ENCODE results near the gene KCNAB2. TPM values are rescaled to one million over a fixed set of nuclear protein-coding genes. Genes with fewer than 3 reads are reported as not detected.

Gene KCNAB2
- total and polyA plus RNA-seq, 4 donors = 1.8 to 5.9 (median 4.5) TPM

DNA sequence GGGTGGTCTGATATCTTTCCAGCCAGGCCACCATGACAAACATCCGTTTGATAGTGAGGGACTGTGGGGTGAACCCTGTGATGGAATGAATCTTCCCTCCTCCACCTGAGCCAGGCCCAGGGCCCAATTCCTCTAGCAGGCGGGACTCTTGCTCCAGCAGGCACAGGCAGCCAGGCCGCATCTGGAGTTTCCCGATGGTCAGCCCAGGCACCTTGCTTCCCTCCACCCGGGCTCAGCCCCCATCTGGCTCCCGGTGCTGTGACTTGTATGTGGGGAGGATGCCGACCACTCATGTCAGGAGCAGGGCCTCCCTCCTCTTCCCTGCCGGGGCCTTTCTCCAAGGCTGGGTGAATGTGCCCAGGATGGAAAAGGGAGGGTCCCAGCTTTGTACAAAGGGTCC is 21.0 kb downstream of the KCNAB2 start:
- no peak for TF ChIP-seq HNF4A (conservative IDR thresholded peaks at IDR 0.05)
- no peak for TF ChIP-seq NR2F2 (IDR thresholded peaks at IDR 0.05)
- no peak for TF ChIP-seq GABPA (IDR thresholded peaks at IDR 0.05 in 1 of 2, conservative IDR thresholded peaks at IDR 0.05 in 1 of 2)
- TF ChIP-seq SP1 (IDR thresholded peaks at IDR 0.05) = no peak
- no peak for TF ChIP-seq RXRA (IDR thresholded peaks at IDR 0.05)
- TF ChIP-seq TAF1 (conservative IDR thresholded peaks at IDR 0.05) = no peak
- TF ChIP-seq JUND (IDR thresholded peaks at IDR 0.05) = no peak
- TF ChIP-seq, protein P1, sequence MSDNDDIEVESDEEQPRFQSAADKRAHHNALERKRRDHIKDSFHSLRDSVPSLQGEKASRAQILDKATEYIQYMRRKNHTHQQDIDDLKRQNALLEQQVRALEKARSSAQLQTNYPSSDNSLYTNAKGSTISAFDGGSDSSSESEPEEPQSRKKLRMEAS (IDR thresholded peaks at IDR 0.05) = no peak
- TF ChIP-seq, protein P2, sequence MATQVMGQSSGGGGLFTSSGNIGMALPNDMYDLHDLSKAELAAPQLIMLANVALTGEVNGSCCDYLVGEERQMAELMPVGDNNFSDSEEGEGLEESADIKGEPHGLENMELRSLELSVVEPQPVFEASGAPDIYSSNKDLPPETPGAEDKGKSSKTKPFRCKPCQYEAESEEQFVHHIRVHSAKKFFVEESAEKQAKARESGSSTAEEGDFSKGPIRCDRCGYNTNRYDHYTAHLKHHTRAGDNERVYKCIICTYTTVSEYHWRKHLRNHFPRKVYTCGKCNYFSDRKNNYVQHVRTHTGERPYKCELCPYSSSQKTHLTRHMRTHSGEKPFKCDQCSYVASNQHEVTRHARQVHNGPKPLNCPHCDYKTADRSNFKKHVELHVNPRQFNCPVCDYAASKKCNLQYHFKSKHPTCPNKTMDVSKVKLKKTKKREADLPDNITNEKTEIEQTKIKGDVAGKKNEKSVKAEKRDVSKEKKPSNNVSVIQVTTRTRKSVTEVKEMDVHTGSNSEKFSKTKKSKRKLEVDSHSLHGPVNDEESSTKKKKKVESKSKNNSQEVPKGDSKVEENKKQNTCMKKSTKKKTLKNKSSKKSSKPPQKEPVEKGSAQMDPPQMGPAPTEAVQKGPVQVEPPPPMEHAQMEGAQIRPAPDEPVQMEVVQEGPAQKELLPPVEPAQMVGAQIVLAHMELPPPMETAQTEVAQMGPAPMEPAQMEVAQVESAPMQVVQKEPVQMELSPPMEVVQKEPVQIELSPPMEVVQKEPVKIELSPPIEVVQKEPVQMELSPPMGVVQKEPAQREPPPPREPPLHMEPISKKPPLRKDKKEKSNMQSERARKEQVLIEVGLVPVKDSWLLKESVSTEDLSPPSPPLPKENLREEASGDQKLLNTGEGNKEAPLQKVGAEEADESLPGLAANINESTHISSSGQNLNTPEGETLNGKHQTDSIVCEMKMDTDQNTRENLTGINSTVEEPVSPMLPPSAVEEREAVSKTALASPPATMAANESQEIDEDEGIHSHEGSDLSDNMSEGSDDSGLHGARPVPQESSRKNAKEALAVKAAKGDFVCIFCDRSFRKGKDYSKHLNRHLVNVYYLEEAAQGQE (IDR thresholded peaks at IDR 0.05) = no peak
- TF ChIP-seq EGR1 (IDR thresholded peaks at IDR 0.05; ENCODE audit: low read depth in 2 of 2) = no peak
- TF ChIP-seq FOXA2 (IDR thresholded peaks at IDR 0.05) = no peak
- 84% methylated on average over 8 of the region's 8 CpGs for WGBS
- no peaks in the 10 kb centered on the region for H3K36me3 ChIP-seq (ENCODE audit: control insufficient read depth in 4 of 4, insufficient read depth in 3 of 4, low read depth in 1 of 4, low read length in 3 of 4)

DNA sequence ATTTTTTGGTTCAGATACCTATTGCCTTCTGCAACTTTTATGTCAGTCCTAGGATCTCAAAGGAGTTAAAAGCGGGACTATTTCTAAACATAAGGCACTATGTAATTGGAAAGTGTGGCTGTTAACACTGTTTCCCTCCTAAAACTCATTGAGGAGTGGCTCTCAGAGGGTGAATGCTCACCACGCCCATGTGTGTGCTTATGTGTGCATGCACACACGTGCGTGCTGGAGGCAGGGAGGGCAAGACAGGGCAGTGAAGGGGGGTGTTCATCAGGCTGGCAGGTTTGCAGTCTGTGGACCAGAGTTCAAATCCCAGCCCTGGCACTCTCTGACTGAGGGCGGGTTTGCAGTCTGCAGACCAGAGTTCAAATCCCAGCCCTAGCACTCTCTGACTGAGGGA is 22.4 kb downstream of the KCNAB2 start:
- no peak for TF ChIP-seq TAF1 (conservative IDR thresholded peaks at IDR 0.05)
- no peak for TF ChIP-seq EGR1 (IDR thresholded peaks at IDR 0.05; ENCODE audit: low read depth in 2 of 2)
- TF ChIP-seq YY1 (IDR thresholded peaks at IDR 0.05) = no peak
- TF ChIP-seq, protein P3, sequence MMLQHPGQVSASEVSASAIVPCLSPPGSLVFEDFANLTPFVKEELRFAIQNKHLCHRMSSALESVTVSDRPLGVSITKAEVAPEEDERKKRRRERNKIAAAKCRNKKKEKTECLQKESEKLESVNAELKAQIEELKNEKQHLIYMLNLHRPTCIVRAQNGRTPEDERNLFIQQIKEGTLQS (IDR thresholded peaks at IDR 0.05) = no peak
- TF ChIP-seq, protein P4, sequence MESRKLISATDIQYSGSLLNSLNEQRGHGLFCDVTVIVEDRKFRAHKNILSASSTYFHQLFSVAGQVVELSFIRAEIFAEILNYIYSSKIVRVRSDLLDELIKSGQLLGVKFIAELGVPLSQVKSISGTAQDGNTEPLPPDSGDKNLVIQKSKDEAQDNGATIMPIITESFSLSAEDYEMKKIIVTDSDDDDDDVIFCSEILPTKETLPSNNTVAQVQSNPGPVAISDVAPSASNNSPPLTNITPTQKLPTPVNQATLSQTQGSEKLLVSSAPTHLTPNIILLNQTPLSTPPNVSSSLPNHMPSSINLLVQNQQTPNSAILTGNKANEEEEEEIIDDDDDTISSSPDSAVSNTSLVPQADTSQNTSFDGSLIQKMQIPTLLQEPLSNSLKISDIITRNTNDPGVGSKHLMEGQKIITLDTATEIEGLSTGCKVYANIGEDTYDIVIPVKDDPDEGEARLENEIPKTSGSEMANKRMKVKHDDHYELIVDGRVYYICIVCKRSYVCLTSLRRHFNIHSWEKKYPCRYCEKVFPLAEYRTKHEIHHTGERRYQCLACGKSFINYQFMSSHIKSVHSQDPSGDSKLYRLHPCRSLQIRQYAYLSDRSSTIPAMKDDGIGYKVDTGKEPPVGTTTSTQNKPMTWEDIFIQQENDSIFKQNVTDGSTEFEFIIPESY (IDR thresholded peaks at IDR 0.05) = no peak
- no peak for TF ChIP-seq HNF4G (IDR thresholded peaks at IDR 0.05)
- no peak for TF ChIP-seq FOXA1 (IDR thresholded peaks at IDR 0.05)
- TF ChIP-seq, protein P2 (IDR thresholded peaks at IDR 0.05) = no peak
- TF ChIP-seq NR2F2 (IDR thresholded peaks at IDR 0.05) = no peak
- no peak for TF ChIP-seq RXRA (IDR thresholded peaks at IDR 0.05)
- no peak for TF ChIP-seq JUND (IDR thresholded peaks at IDR 0.05)
- no peak for TF ChIP-seq RAD21 (IDR thresholded peaks at IDR 0.05)
- TF ChIP-seq, protein P5, sequence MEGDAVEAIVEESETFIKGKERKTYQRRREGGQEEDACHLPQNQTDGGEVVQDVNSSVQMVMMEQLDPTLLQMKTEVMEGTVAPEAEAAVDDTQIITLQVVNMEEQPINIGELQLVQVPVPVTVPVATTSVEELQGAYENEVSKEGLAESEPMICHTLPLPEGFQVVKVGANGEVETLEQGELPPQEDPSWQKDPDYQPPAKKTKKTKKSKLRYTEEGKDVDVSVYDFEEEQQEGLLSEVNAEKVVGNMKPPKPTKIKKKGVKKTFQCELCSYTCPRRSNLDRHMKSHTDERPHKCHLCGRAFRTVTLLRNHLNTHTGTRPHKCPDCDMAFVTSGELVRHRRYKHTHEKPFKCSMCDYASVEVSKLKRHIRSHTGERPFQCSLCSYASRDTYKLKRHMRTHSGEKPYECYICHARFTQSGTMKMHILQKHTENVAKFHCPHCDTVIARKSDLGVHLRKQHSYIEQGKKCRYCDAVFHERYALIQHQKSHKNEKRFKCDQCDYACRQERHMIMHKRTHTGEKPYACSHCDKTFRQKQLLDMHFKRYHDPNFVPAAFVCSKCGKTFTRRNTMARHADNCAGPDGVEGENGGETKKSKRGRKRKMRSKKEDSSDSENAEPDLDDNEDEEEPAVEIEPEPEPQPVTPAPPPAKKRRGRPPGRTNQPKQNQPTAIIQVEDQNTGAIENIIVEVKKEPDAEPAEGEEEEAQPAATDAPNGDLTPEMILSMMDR (IDR thresholded peaks at IDR 0.05; ENCODE audit: low read depth, low read length, missing input control) = no peak
- TF ChIP-seq, protein P1 (IDR thresholded peaks at IDR 0.05) = no peak
- no peak for TF ChIP-seq SP1 (IDR thresholded peaks at IDR 0.05)
- TF ChIP-seq HNF4A (conservative IDR thresholded peaks at IDR 0.05) = no peak
- Histone ChIP-seq H3K4me1 (ENCODE audit: control insufficient read depth in 4 of 4, insufficient read depth in 4 of 4, low read length in 3 of 4) (no peaks in the 10 kb centered on the region), H3K9ac (ENCODE audit: low read depth in 1 of 2, low read length in 2 of 2) (no peak overlapping the region), H3K27me3 (ENCODE audit: control insufficient read depth in 4 of 4, insufficient read depth in 4 of 4, low read length in 3 of 4) (peaks cover 0 to 4% (median 0%) of the 10 kb centered on the region in 4 donors), H3K36me3 (ENCODE audit: control insufficient read depth in 4 of 4, insufficient read depth in 3 of 4, low read depth in 1 of 4, low read length in 3 of 4) (no peaks in the 10 kb centered on the region), H3K9me3 (ENCODE audit: control insufficient read depth in 4 of 4, low read length in 3 of 4) (no peaks in the 10 kb centered on the region), H3K4me3 (ENCODE audit: low read depth in 1 of 3, low read length in 3 of 3) (no peak overlapping the region), H3K27ac (ENCODE audit: low read depth in 1 of 2, low read length in 2 of 2) (no peak overlapping the region)
- no peak for DNase-seq (ENCODE audit: low spot score)
- WGBS = 87% methylated on average over 5 of the region's 5 CpGs

More for the DNA sequence above, 21.0 kb downstream of the KCNAB2 start:
- H3K9ac ChIP-seq (ENCODE audit: low read depth in 1 of 2, low read length in 2 of 2) = no peak overlapping the region
- no peaks in the 10 kb centered on the region for H3K4me1 ChIP-seq (ENCODE audit: control insufficient read depth in 4 of 4, insufficient read depth in 4 of 4, low read length in 3 of 4)
- no peak for DNase-seq (ENCODE audit: low spot score)
- no peak overlapping the region for H3K27ac ChIP-seq (ENCODE audit: low read depth in 1 of 2, low read length in 2 of 2)
- peaks cover 0 to 4% (median 0%) of the 10 kb centered on the region in 4 donors for H3K27me3 ChIP-seq (ENCODE audit: control insufficient read depth in 4 of 4, insufficient read depth in 4 of 4, low read length in 3 of 4)
- H3K9me3 ChIP-seq (ENCODE audit: control insufficient read depth in 4 of 4, low read length in 3 of 4) = no peaks in the 10 kb centered on the region
- H3K4me3 ChIP-seq (ENCODE audit: low read depth in 1 of 3, low read length in 3 of 3) = no peak overlapping the region

Data from liver (tissue), 9 donors.